Spleen (tissue), 11 donors: Measurements from ENCODE around the gene SDC1. TPM values are rescaled to one million over a fixed set of nuclear protein-coding genes. Genes with fewer than 3 reads are reported as not detected.

Source experiments
- DNase-seq: peaks from one replicate; pipeline ENCODE4 v3.0.0-alpha.2; 2020
- H3K27ac ChIP-seq, 8 donors: fragments of 200-600 bp; sonication (generic) in 7 of 8; 1 replicate in 4 of 8; 2 replicates in 4 of 8; pipeline versions ENCODE4 v1.5.0 to v1.8.0; 2016 to 2021; ENCODE audit warnings: inconsistent platforms in 4 of 8, mild to moderate bottlenecking in 4 of 8, moderate library complexity in 1 of 8
- H3K27me3 ChIP-seq, 7 donors: fragments of 200-600 bp; sonication (generic) in 6 of 7; replicated peaks in 1 of 7; 1 replicate in 4 of 7; 2 replicates in 3 of 7; pipeline versions ENCODE4 v1.5.0 to v1.8.0; 2016 to 2021; ENCODE audit warnings: inconsistent platforms in 3 of 7, mild to moderate bottlenecking in 1 of 7
- H3K36me3 ChIP-seq, 6 donors: fragments of 200-600 bp; sonication (generic) in 5 of 6; 1 replicate in 4 of 6; 2 replicates in 2 of 6; pipeline versions ENCODE4 v1.5.0 to v1.8.0; 2016 to 2021; ENCODE audit warnings: inconsistent platforms in 2 of 6
- H3K4me1 ChIP-seq, 6 donors: fragments of 200-600 bp; sonication (generic) in 5 of 6; 1 replicate in 3 of 6; 2 replicates in 3 of 6; pipeline versions ENCODE4 v1.5.0 to v1.8.0; 2016 to 2021; ENCODE audit warnings: inconsistent platforms in 3 of 6
- H3K4me3 ChIP-seq, 8 donors: fragments of 200-600 bp; sonication (generic) in 7 of 8; 1 replicate in 4 of 8; 2 replicates in 4 of 8; pipeline versions ENCODE4 v1.5.0 to v1.8.0; 2016 to 2021; ENCODE audit warnings: inconsistent platforms in 4 of 8, mild to moderate bottlenecking in 4 of 8, moderate library complexity in 2 of 8
- H3K9me3 ChIP-seq, 8 donors: fragments of 200-600 bp; sonication (generic) in 7 of 8; 1 replicate in 4 of 8; 2 replicates in 4 of 8; pipeline versions ENCODE4 v1.5.0 to v1.8.0; 2016 to 2021; ENCODE audit warnings: inconsistent platforms in 4 of 8
- POLR2A ChIP-seq, 3 donors: fragments of 450-650 bp; IDR thresholded peaks; one replicate each; pipeline ENCODE4 v1.5.1; 2017; ENCODE audit warnings: antibody characterized with exemption in 3 of 3, mild to moderate bottlenecking in 1 of 3
- POLR2AphosphoS5 ChIP-seq, 3 donors: sonication (generic); formaldehyde crosslinking; IDR thresholded peaks; one replicate each; pipeline ENCODE4 v1.5.1; 2017; ENCODE audit warnings: antibody characterized with exemption in 3 of 3
- WGBS, 5 donors: extraction: QIAGEN DNeasy Blood & Tissue Kit in 3 of 5; methylation state at CpG; one replicate each; pipeline versions ENCODE4 v1.1.5 to v1.1.7; 2013 to 2018; 5-methylcytosine and 5-hydroxymethylcytosine counted together
- intact Hi-C: fragments of 100-400 bp; cut with DNase I; formaldehyde crosslinking; loops from one replicate; pipeline ENCODE4 v1.15.0; 2023; ENCODE audit warnings: low total_unique reads
- polyA plus RNA-seq, 3 donors: library from polyadenylated mRNA; stranded (reverse); fragments of 200-250 nt; gene quantifications; one replicate each; pipeline ENCODE4 v1.2.1, GENCODE V29; 2013
- total RNA-seq, 7 donors: library from RNA; depleted of rRNA in 3 of 7; stranded (reverse); fragments of >200 nt in 3 of 7; fragmentation: NEBNext Ultra II Directional in 4 of 7; extraction: Animal tissue kit (Norgen Biotek cat#: 25700) in 4 of 7; gene quantifications; one replicate each; pipeline versions ENCODE4 v1.1.0 to v1.2.1, GENCODE V29; 2016 to 2021
- TF ChIP-seq, protein P1 (sequence below), 11 experiments: fragments of 200-600 bp in 7 of 11; fragments of 450-650 bp in 4 of 11; sonication (generic) in 4 of 11; IDR thresholded peaks in 8 of 11; conservative IDR thresholded peaks in 3 of 11; 1 replicate in 7 of 11; 2 replicates in 4 of 11; pipeline versions ENCODE4 v1.4.0 to v1.8.0; 2016 to 2021; ENCODE audit warnings: antibody characterized with exemption in 11 of 11, inconsistent platforms in 4 of 11, mild to moderate bottlenecking in 1 of 11
- donor health status: healthy with polysubstance abuse.
- donor health status: DM: no; HTN: no; CAD: no; lungs with moderate emphysema.
- donor health status: DM: no; HTN: no; CAD: no.
- donor health status: Bipolar disorder and iron deficiency.
- donor health status: healthy.
- donor health status: DM: no; HTN: no; CAD: no.
- donor health status: DM: yes; HTN: yes; CAD: no.

Gene SDC1
- total and polyA plus RNA-seq, 10 donors, result 0.54 to 43.8 (median 15.3) TPM

DNA sequence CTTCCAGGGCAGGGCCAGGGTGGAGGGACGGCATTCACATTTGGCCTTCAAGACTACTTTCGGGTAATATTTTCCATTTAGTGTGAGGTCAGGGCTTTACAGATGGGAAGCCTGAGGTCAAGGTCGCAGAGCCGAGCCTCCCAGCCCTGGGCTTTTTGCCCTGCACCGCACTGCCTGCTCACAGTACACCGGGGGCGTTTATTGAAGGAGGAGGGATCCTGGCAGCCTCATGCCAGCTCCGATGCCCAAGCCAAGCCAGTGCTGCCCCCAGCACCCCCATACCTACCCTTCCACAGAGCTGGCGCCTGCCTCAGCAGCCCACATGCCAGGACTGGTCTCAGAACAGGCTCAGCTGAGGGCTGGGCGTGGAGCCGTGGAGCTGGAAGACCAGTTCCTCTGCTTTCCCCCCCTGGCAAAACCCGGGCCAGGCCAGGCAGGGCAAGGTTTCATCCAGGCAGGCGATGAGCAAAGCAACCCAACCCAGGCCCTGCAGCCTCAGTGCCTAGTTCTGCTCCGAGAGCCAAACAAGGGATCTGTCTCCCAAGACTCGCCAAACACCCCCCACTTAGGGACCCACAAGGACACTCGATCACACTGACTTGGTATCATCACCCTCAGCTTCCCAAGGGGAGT is 11.9 kb downstream of the SDC1 start:
- no peak for TF ChIP-seq POLR2AphosphoS5 (IDR thresholded peaks at IDR 0.05)
- TF ChIP-seq, protein P1, sequence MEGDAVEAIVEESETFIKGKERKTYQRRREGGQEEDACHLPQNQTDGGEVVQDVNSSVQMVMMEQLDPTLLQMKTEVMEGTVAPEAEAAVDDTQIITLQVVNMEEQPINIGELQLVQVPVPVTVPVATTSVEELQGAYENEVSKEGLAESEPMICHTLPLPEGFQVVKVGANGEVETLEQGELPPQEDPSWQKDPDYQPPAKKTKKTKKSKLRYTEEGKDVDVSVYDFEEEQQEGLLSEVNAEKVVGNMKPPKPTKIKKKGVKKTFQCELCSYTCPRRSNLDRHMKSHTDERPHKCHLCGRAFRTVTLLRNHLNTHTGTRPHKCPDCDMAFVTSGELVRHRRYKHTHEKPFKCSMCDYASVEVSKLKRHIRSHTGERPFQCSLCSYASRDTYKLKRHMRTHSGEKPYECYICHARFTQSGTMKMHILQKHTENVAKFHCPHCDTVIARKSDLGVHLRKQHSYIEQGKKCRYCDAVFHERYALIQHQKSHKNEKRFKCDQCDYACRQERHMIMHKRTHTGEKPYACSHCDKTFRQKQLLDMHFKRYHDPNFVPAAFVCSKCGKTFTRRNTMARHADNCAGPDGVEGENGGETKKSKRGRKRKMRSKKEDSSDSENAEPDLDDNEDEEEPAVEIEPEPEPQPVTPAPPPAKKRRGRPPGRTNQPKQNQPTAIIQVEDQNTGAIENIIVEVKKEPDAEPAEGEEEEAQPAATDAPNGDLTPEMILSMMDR (IDR thresholded peaks at IDR 0.05 in 8 of 11, conservative IDR thresholded peaks at IDR 0.05 in 3 of 11), result no peak
- TF ChIP-seq POLR2A (IDR thresholded peaks at IDR 0.05), result no peak
- no peaks in the 10 kb centered on the region for H3K9me3 ChIP-seq
- intact Hi-C loops, result no loop called here
- H3K27me3 ChIP-seq, result no peaks in the 10 kb centered on the region
- DNase-seq, result no peak
- peak overlapping the region; percentile 1 to 71 (median 60) for H3K27ac ChIP-seq
- peaks cover 2 to 19% (median 12%) of the 10 kb centered on the region in 6 donors for H3K4me1 ChIP-seq
- WGBS, 5 donors, result 65 to 81% (median 73%) methylated on average over 12 to 16 of the region's 16 CpGs
- H3K36me3 ChIP-seq, result no peaks in the 10 kb centered on the region
- H3K4me3 ChIP-seq, result no peak overlapping the region

DNA sequence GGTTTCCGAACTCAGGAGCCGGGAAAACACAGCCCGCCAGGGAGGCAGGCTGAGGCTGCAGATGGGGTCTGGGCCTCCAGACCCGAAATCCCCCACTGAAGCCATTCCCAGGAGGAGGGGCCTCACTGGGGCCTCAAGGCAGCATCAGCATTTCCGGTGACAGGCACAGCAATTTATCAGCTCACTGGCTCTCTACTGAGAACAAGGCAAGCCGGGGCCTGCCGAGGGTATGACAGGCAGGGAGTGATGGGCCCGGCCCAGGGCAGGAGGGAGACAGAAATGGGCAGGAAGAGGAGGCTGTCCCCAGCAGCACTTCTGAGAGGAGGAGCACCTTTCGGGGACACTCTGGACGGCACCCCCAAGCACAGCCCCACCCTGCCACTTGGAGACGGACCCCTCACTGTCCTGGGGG is 12.5 kb downstream of the SDC1 start:
- TF ChIP-seq POLR2A (IDR thresholded peaks at IDR 0.05) (no peak), POLR2AphosphoS5 (IDR thresholded peaks at IDR 0.05) (peak in 2 of 3 donors; percentile 31 to 51)
- TF ChIP-seq, protein P1 (IDR thresholded peaks at IDR 0.05 in 8 of 11, conservative IDR thresholded peaks at IDR 0.05 in 3 of 11), result no peak
- Histone ChIP-seq H3K27me3 (no peaks in the 10 kb centered on the region), H3K36me3 (no peaks in the 10 kb centered on the region), H3K9me3 (no peaks in the 10 kb centered on the region), H3K4me1 (peaks cover 2 to 19% (median 12%) of the 10 kb centered on the region in 6 donors), H3K4me3 (no peak overlapping the region), H3K27ac (peak overlapping the region in 7 of 8 donors; percentile 1 to 71 (median 65))
- intact Hi-C loops, result no loop called here
- WGBS, 5 donors, result 35 to 66% (median 51%) methylated on average over 5 to 11 of the region's 11 CpGs
- DNase-seq, result no peak

DNA sequence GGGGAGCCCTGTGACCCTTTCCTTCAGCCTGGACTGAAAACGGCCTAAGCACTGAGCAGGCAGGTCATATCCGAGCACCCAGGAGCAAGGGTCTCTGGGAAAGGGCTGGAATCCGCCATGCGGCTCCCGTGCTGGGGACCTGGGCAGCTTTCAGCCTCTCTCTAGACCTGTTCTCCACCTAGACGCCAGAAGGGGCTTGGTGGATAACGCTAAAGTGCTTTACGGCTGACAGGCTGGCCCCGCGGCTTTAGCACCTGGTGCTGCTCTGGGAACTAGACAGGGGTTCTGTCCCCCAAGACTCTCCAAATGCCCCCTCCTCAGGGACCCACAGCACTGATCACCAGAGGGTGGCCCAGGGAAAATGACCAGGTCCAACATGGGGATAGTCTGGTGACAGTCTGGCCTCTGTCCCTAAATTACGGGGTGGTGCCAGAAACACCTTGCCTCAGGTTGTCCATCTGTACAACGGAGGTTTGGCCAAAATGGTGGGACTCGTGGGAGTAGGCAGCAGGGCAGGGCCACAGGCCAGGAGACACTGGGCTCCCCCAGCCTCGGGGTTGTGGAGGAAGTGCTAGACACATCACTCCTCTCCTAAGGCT is 13.0 kb downstream of the SDC1 start:
- Histone ChIP-seq H3K27me3 (no peaks in the 10 kb centered on the region), H3K4me1 (peaks cover 2 to 23% (median 12%) of the 10 kb centered on the region in 6 donors), H3K9me3 (no peaks in the 10 kb centered on the region), H3K4me3 (no peak overlapping the region), H3K27ac (peak overlapping the region; percentile 1 to 71 (median 60)), H3K36me3 (no peaks in the 10 kb centered on the region)
- TF ChIP-seq POLR2AphosphoS5 (IDR thresholded peaks at IDR 0.05), result no peak
- TF ChIP-seq POLR2A (IDR thresholded peaks at IDR 0.05), result no peak
- TF ChIP-seq, protein P1 (IDR thresholded peaks at IDR 0.05 in 8 of 11, conservative IDR thresholded peaks at IDR 0.05 in 3 of 11), result no peak
- DNase-seq, result no peak
- intact Hi-C loops, result no loop called here
- 78 to 89% (median 87%) methylated on average over 11 to 14 of the region's 14 CpGs for WGBS, 5 donors

DNA sequence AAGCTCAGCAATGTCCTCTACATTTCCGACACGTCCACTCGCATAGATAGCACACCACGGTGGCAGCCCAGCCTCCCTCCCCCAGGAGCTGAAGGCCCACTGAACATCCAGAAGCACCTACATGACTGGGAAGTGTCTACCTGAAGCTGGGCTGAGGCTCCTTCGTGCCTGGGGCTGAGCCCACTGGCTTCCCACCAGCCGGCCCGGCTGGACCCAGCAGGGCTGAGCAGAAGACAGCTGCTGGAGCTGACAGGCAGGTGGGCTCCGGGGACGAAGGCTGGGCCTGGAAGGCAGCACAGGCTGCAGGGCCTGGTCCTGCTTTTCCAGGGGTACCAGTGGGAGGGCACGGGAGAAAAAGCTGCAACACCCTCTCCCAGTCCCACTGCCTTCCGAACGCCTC is 13.5 kb downstream of the SDC1 start:
- DNase-seq, result no peak
- peaks cover 2 to 24% (median 12%) of the 10 kb centered on the region in 6 donors for H3K4me1 ChIP-seq

More for the DNA sequence above, 13.5 kb downstream of the SDC1 start:
- H3K4me3 ChIP-seq, result no peak overlapping the region
- no peaks in the 10 kb centered on the region for H3K27me3 ChIP-seq
- H3K9me3 ChIP-seq, result no peaks in the 10 kb centered on the region
- 86 to 96% (median 89%) methylated on average over 9 to 12 of the region's 12 CpGs for WGBS, 5 donors
- intact Hi-C loops, result no loop called here
- peak overlapping the region in 5 of 8 donors; percentile 26 to 71 (median 67) for H3K27ac ChIP-seq
- H3K36me3 ChIP-seq, result no peaks in the 10 kb centered on the region
- TF ChIP-seq, protein P1 (IDR thresholded peaks at IDR 0.05 in 8 of 11, conservative IDR thresholded peaks at IDR 0.05 in 3 of 11), result no peak
- TF ChIP-seq POLR2A (IDR thresholded peaks at IDR 0.05) (no peak), POLR2AphosphoS5 (IDR thresholded peaks at IDR 0.05) (no peak)
